Measurements from ENCODE around the gene SIMC1. TPM values are rescaled to one million over a fixed set of nuclear protein-coding genes. Genes with fewer than 3 reads are reported as not detected.

Gene SIMC1
- total RNA-seq, 1 experiment from 2014 or later = 17.7 TPM

- H3K79me1 ChIP-seq (ENCODE audit: insufficient read depth, low read depth, low read length, poor library complexity, severe bottlenecking) = no peaks in the 10 kb centered on the region
- no peak overlapping the region for H3K4ac ChIP-seq (ENCODE audit: low read depth, low read length)
- H3K27me3 Mint-ChIP-seq (ENCODE audit: low read depth) = peaks cover 38% of the 10 kb centered on the region
- H3K79me2 ChIP-seq (ENCODE audit: insufficient read depth, low read length) = no peaks in the 10 kb centered on the region
- no peaks in the 10 kb centered on the region for H3K36me3 Mint-ChIP-seq (ENCODE audit: insufficient read depth in 1 of 3, low read depth in 3 of 3)
- no peak overlapping the region for H2BK120ac ChIP-seq (ENCODE audit: low read depth, low read length, poor library complexity, severe bottlenecking)
- no peaks in the 10 kb centered on the region for H3K23me2 ChIP-seq (ENCODE audit: insufficient read length, low read depth, low read length, poor library complexity, severe bottlenecking)
- no peak overlapping the region for H3T11ph ChIP-seq (ENCODE audit: low read length)
- H4K91ac ChIP-seq (ENCODE audit: insufficient read length, low read depth, low read length) = no peak overlapping the region
- H3K4me1 Mint-ChIP-seq = peaks cover 4% of the 10 kb centered on the region in 2 experiments
- no peak for TF ChIP-seq CTCF (conservative IDR thresholded peaks at IDR 0.05)
- H2BK15ac ChIP-seq (ENCODE audit: low read depth, low read length) = no peak overlapping the region
- H2BK5ac ChIP-seq (ENCODE audit: insufficient read length, low read length) = no peak overlapping the region
- no peaks in the 10 kb centered on the region for H4K20me1 ChIP-seq (ENCODE audit: control insufficient read depth, insufficient read depth, insufficient read length)
- H3K27ac Mint-ChIP-seq = no peak overlapping the region
- H3K4me2 ChIP-seq (ENCODE audit: insufficient read depth, insufficient read length, low read length) = no peak overlapping the region
- H3K9ac ChIP-seq (ENCODE audit: extremely low read depth, insufficient read length, low read length) = no peak overlapping the region
- H3K4me1 ChIP-seq (ENCODE audit: insufficient read depth, low read length) = no peaks in the 10 kb centered on the region
- H3K9me3 ChIP-seq (ENCODE audit: control insufficient read depth, low read depth, low read length) = no peaks in the 10 kb centered on the region
- no peak overlapping the region for H3K4me3 Mint-ChIP-seq
- H2AFZ ChIP-seq (ENCODE audit: low read length) = no peak overlapping the region
- H3K27ac ChIP-seq (ENCODE audit: insufficient read length, low read depth, low read length) = no peak overlapping the region
- WGBS (ENCODE audit: extremely low coverage, insufficient read length, low lambda C conversion rate) = no CpG with 5 or more reads among the region's 11 CpGs
- no peak overlapping the region for H2BK12ac ChIP-seq (ENCODE audit: insufficient read length, low read depth, low read length)
- DNase-seq = no peak
- H3K23ac ChIP-seq (ENCODE audit: insufficient read length, low read depth, low read length) = no peak overlapping the region
- H3K14ac ChIP-seq (ENCODE audit: insufficient read depth, low read length) = peak overlapping the region; percentile 17; the same call in 1 of the 2 replicates
- no peak overlapping the region for H4K5ac ChIP-seq (ENCODE audit: insufficient read length, low read depth, low read length)
- H3K27me3 ChIP-seq (ENCODE audit: insufficient read depth, low read length) = no peaks in the 10 kb centered on the region; the same call in 1 of the 2 replicates
- no peak overlapping the region for H2AK5ac ChIP-seq (ENCODE audit: insufficient read length, low read length)
- H2BK20ac ChIP-seq (ENCODE audit: low read depth, low read length, poor library complexity, severe bottlenecking) = no peak overlapping the region
- no peaks in the 10 kb centered on the region for H3K9me3 Mint-ChIP-seq
- H3K56ac ChIP-seq (ENCODE audit: insufficient read length, low read depth, low read length) = no peak overlapping the region
- H3K18ac ChIP-seq (ENCODE audit: insufficient read length, low read depth, low read length) = no peak overlapping the region
- no peak overlapping the region for H4K8ac ChIP-seq (replicated peaks; ENCODE audit: insufficient read length, low read depth, low read length)
Observed at GRCh38 chr5:176188506-176189193, 49.6 kb upstream of the SIMC1 start.
